HG03432 (cell line): ENCODE data around the gene SMG9.

Experiments used
- ATAC-seq: cut with Tn5 transposase; IDR thresholded peaks from one replicate; pipeline ENCODE4 v1.9.1; 2021; ENCODE audit warnings: mild to moderate bottlenecking, moderate library complexity; ENCODE audit not compliant: unreplicated experiment

SMG9 gene

GRCh38 chr19:43759515-43759914 lies 4.8 kb upstream of the SMG9 start:
- ATAC-seq, result no peak

- peak; percentile 25 for ATAC-seq
Observed at GRCh38 chr19:43755256-43755801, 567 bp upstream of the SMG9 start.

GRCh38 chr19:43754253-43754502 lies 584 bp downstream of the SMG9 start:
- no peak for ATAC-seq

GRCh38 chr19:43752287-43752875 lies 2.4 kb downstream of the SMG9 start:
- no peak for ATAC-seq

GRCh38 chr19:43751466-43752220 lies 3.1 kb downstream of the SMG9 start:
- ATAC-seq, result no peak

GRCh38 chr19:43749898-43750297 lies 4.9 kb downstream of the SMG9 start:
- ATAC-seq, result no peak

- ATAC-seq, result no peak
Observed at GRCh38 chr19:43749152-43749551, 5.6 kb downstream of the SMG9 start.

GRCh38 chr19:43748685-43749084 lies 6.1 kb downstream of the SMG9 start:
- ATAC-seq, result no peak

- no peak for ATAC-seq
Observed at GRCh38 chr19:43748205-43748594, 6.6 kb downstream of the SMG9 start.

- no peak for ATAC-seq
Observed at GRCh38 chr19:43747557-43748204, 7.1 kb downstream of the SMG9 start.

- ATAC-seq, result no peak
Observed at GRCh38 chr19:43743059-43743458, 11.7 kb downstream of the SMG9 start.

- no peak for ATAC-seq
Observed at GRCh38 chr19:43741075-43741825, 13.5 kb downstream of the SMG9 start.

- no peak for ATAC-seq
Observed at GRCh38 chr19:43739439-43740235, 15.1 kb downstream of the SMG9 start.

- no peak for ATAC-seq
Observed at GRCh38 chr19:43738780-43739211, 16.0 kb downstream of the SMG9 start.

GRCh38 chr19:43735957-43736356 lies 18.8 kb downstream of the SMG9 start:
- ATAC-seq, result no peak

GRCh38 chr19:43735013-43735412 lies 19.7 kb downstream of the SMG9 start:
- ATAC-seq, result no peak

GRCh38 chr19:43731846-43732245 lies 22.9 kb downstream of the SMG9 start:
- ATAC-seq, result no peak

- no peak for ATAC-seq
Observed at GRCh38 chr19:43731346-43731745, 23.4 kb downstream of the SMG9 start.

- ATAC-seq, result no peak
Observed at GRCh38 chr19:43729919-43730318, 24.8 kb downstream of the SMG9 start.

- ATAC-seq, result no peak
Observed at GRCh38 chr19:43727593-43727853, 27.2 kb downstream of the SMG9 start.
